T-helper 1 cell (primary cell): ENCODE data around the gene KCNE2.
A peak's percentile ranks its signal among the peaks of the same experiment; 100 is the strongest.

Experiments
- DNase-seq, 5 donors: peaks; one replicate each; pipeline ENCODE4 v3.0.0-alpha.2; 2012 to 2020
- total RNA-seq, 4 donors: gene quantifications; one replicate each; lab custom pipeline; 2026; lab: John Stamatoyannopoulos, UW

KCNE2 gene
- total RNA-seq = 0 to 0.08 (median 0) reads per million in 4 donors

GRCh38 chr21:34363733-34364132 is at the start of gene KCNE2:
Gene KCNE2 (plus strand): TSS chr21:34364006. CDS start chr21:34370479, 6,473 bp downstream.
- DNase-seq = no peak

- DNase-seq = no peak
Observed at GRCh38 chr21:34319585-34319984, 44.2 kb upstream of the KCNE2 start.

- no peak for DNase-seq
Observed at GRCh38 chr21:34320011-34320410, 43.8 kb upstream of the KCNE2 start.

GRCh38 chr21:34330055-34330454 is 33.8 kb upstream of the KCNE2 start:
- no peak for DNase-seq

GRCh38 chr21:34331726-34332125 is 32.1 kb upstream of the KCNE2 start:
- no peak for DNase-seq

GRCh38 chr21:34332347-34332746 is 31.5 kb upstream of the KCNE2 start:
- DNase-seq = no peak

- no peak for DNase-seq
Observed at GRCh38 chr21:34333121-34333739, 30.6 kb upstream of the KCNE2 start.

GRCh38 chr21:34335316-34335715 is 28.5 kb upstream of the KCNE2 start:
- DNase-seq = no peak

- no peak for DNase-seq
Observed at GRCh38 chr21:34336245-34336644, 27.6 kb upstream of the KCNE2 start.

- DNase-seq = no peak
Observed at GRCh38 chr21:34336756-34337391, 26.9 kb upstream of the KCNE2 start.

GRCh38 chr21:34337741-34338140 is 26.1 kb upstream of the KCNE2 start:
- DNase-seq = no peak

- DNase-seq = no peak
Observed at GRCh38 chr21:34338226-34338625, 25.6 kb upstream of the KCNE2 start.

GRCh38 chr21:34340061-34340460 is 23.7 kb upstream of the KCNE2 start:
- no peak for DNase-seq

- no peak for DNase-seq
Observed at GRCh38 chr21:34342476-34342875, 21.3 kb upstream of the KCNE2 start.

- no peak for DNase-seq
Observed at GRCh38 chr21:34343347-34343746, 20.5 kb upstream of the KCNE2 start.

- DNase-seq = no peak
Observed at GRCh38 chr21:34343838-34344381, 19.9 kb upstream of the KCNE2 start.

- no peak for DNase-seq
Observed at GRCh38 chr21:34344584-34344983, 19.2 kb upstream of the KCNE2 start.

- no peak for DNase-seq
Observed at GRCh38 chr21:34345091-34345871, 18.5 kb upstream of the KCNE2 start.

GRCh38 chr21:34345892-34346291 is 17.9 kb upstream of the KCNE2 start:
- no peak for DNase-seq

GRCh38 chr21:34348890-34349519 is 14.8 kb upstream of the KCNE2 start:
- DNase-seq = no peak

- DNase-seq = peak in 1 of 5 donors; percentile 32
Observed at GRCh38 chr21:34351786-34352241, 12.0 kb upstream of the KCNE2 start.

GRCh38 chr21:34352556-34352955 is 11.2 kb upstream of the KCNE2 start:
- DNase-seq = no peak

GRCh38 chr21:34353182-34353581 is 10.6 kb upstream of the KCNE2 start:
- DNase-seq = no peak
